ENCODE data around the gene ADAMTS12.
A peak's percentile ranks its signal among the peaks of the same experiment; 100 is the strongest.
"Not testable (repeated sequence)": the region's sequence is repeated elsewhere in the genome, so short reads cannot be mapped to it uniquely, and the experiment has no call there.

Gene ADAMTS12

GRCh38 chr5:33592245-33592644 is 299.5 kb downstream of the ADAMTS12 start:
- DNase-seq = no peak
- in situ Hi-C loops (cut with HindIII; ENCODE audit: low pct_ligation_motif_present, low pct_unique_long_range_greater_than_20kb, low sequenced_read_pairs) = no loop called here

GRCh38 chr5:33588654-33589372 is 303.0 kb downstream of the ADAMTS12 start:
- in situ Hi-C loops (cut with HindIII; ENCODE audit: low pct_ligation_motif_present, low pct_unique_long_range_greater_than_20kb, low sequenced_read_pairs) = no loop called here
- DNase-seq = peak; percentile 8

GRCh38 chr5:33583332-33583731 is 308.5 kb downstream of the ADAMTS12 start:
- DNase-seq = no peak
- in situ Hi-C loops (cut with HindIII; ENCODE audit: low pct_ligation_motif_present, low pct_unique_long_range_greater_than_20kb, low sequenced_read_pairs) = no loop called here

GRCh38 chr5:33582417-33582816 is 309.4 kb downstream of the ADAMTS12 start:
- in situ Hi-C loops (cut with HindIII; ENCODE audit: low pct_ligation_motif_present, low pct_unique_long_range_greater_than_20kb, low sequenced_read_pairs) = no loop called here
- no peak for DNase-seq

GRCh38 chr5:33579789-33580188 is 312.0 kb downstream of the ADAMTS12 start:
- in situ Hi-C loops (cut with HindIII; ENCODE audit: low pct_ligation_motif_present, low pct_unique_long_range_greater_than_20kb, low sequenced_read_pairs) = no loop called here
- DNase-seq = no peak

GRCh38 chr5:33579152-33579551 is 312.6 kb downstream of the ADAMTS12 start:
- in situ Hi-C loops (cut with HindIII; ENCODE audit: low pct_ligation_motif_present, low pct_unique_long_range_greater_than_20kb, low sequenced_read_pairs) = no loop called here
- no peak for DNase-seq

GRCh38 chr5:33576726-33577590 is 314.8 kb downstream of the ADAMTS12 start:
- in situ Hi-C loops (cut with HindIII; ENCODE audit: low pct_ligation_motif_present, low pct_unique_long_range_greater_than_20kb, low sequenced_read_pairs) = no loop called here
- no peak for DNase-seq

GRCh38 chr5:33565324-33565723 is 326.5 kb downstream of the ADAMTS12 start:
- no peak for DNase-seq
- in situ Hi-C loops (cut with HindIII; ENCODE audit: low pct_ligation_motif_present, low pct_unique_long_range_greater_than_20kb, low sequenced_read_pairs) = no loop called here

- DNase-seq = no peak
- in situ Hi-C loops (cut with HindIII; ENCODE audit: low pct_ligation_motif_present, low pct_unique_long_range_greater_than_20kb, low sequenced_read_pairs) = no loop called here
Observed at GRCh38 chr5:33563983-33564908, 327.5 kb downstream of the ADAMTS12 start.

- DNase-seq = no peak
- in situ Hi-C loops (cut with HindIII; ENCODE audit: low pct_ligation_motif_present, low pct_unique_long_range_greater_than_20kb, low sequenced_read_pairs) = no loop called here
Observed at GRCh38 chr5:33563530-33563929, 328.3 kb downstream of the ADAMTS12 start.

- in situ Hi-C loops (cut with HindIII; ENCODE audit: low pct_ligation_motif_present, low pct_unique_long_range_greater_than_20kb, low sequenced_read_pairs) = no loop called here
- no peak for DNase-seq
Observed at GRCh38 chr5:33558489-33558888, 333.3 kb downstream of the ADAMTS12 start.

- no peak for DNase-seq
- in situ Hi-C loops (cut with HindIII; ENCODE audit: low pct_ligation_motif_present, low pct_unique_long_range_greater_than_20kb, low sequenced_read_pairs) = no loop called here
Observed at GRCh38 chr5:33557605-33558004, 334.2 kb downstream of the ADAMTS12 start.

GRCh38 chr5:33556330-33557328 is 335.2 kb downstream of the ADAMTS12 start:
- in situ Hi-C loops (cut with HindIII; ENCODE audit: low pct_ligation_motif_present, low pct_unique_long_range_greater_than_20kb, low sequenced_read_pairs) = no loop called here

GRCh38 chr5:33549982-33550567 is 341.7 kb downstream of the ADAMTS12 start:
- no peak for DNase-seq
- in situ Hi-C loops (cut with HindIII; ENCODE audit: low pct_ligation_motif_present, low pct_unique_long_range_greater_than_20kb, low sequenced_read_pairs) = no loop called here

More at GRCh38 chr5:33556330-33557328, 335.2 kb downstream of the ADAMTS12 start:
- DNase-seq = no peak

- in situ Hi-C loops (cut with HindIII; ENCODE audit: low pct_ligation_motif_present, low pct_unique_long_range_greater_than_20kb, low sequenced_read_pairs); DNase-seq: not testable (repeated sequence)
Observed at GRCh38 chr5:33539790-33540189, 352.0 kb downstream of the ADAMTS12 start.

- no peak for DNase-seq
- in situ Hi-C loops (cut with HindIII; ENCODE audit: low pct_ligation_motif_present, low pct_unique_long_range_greater_than_20kb, low sequenced_read_pairs) = no loop called here
Observed at GRCh38 chr5:33539212-33539611, 352.6 kb downstream of the ADAMTS12 start.

- in situ Hi-C loops (cut with HindIII; ENCODE audit: low pct_ligation_motif_present, low pct_unique_long_range_greater_than_20kb, low sequenced_read_pairs) = no loop called here
Observed at GRCh38 chr5:33538201-33538600, 353.6 kb downstream of the ADAMTS12 start.

More at GRCh38 chr5:33538201-33538600, 353.6 kb downstream of the ADAMTS12 start:
- DNase-seq = no peak
